ELF-1 (cell line): ENCODE measurements around the gene LAMP2.

ENCODE experiments used
- DNase-seq: peaks from one replicate; pipeline ENCODE4 v3.0.0-alpha.2; 2016; ENCODE audit warnings: low read depth, low spot score

LAMP2 gene

GRCh38 chrX:120457766-120458180 is 11.3 kb downstream of the LAMP2 start:
- no peak for DNase-seq

GRCh38 chrX:120456973-120457372 is 12.1 kb downstream of the LAMP2 start:
- DNase-seq, result no peak

DNA sequence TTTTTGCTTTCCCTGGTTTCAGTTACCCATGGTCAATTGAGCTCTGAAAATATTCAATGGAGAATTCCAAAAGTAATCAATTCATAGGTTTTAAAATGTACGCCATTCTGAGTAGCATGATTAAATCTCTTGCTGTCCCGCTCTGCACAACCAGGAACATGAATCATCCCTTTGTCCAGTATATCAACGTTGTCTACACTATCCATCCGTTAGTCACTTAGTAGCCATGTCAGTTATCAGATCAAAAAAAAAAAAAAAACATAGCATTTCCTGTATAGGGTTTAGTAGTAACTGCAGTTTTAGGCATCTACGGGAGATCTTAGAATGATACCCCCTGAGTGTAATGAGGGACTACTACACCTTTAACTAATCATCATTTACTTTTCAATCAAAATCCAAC is 15.1 kb downstream of the LAMP2 start:
- no peak for DNase-seq

- peak; percentile 54 for DNase-seq
Measured at GRCh38 chrX:120452131-120452530, 17.0 kb downstream of the LAMP2 start.

DNA sequence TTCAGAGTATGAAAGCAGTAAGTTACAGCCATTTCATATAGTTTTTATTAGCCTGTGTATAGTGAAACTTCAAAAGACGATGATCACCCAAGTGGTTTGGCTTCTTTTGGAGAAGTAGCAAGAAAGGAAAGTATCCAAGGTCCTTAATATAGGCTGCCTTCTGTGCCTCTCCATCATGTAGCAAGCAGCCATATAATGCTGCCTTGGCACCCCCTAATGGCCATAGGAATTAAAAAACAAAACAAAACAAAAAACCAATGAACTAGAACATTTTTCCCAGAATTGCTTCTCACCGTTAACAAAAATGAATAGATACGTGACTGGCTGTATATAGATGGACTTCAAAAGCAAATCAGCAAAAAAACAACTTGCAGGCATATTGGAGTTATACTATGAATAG is 18.9 kb downstream of the LAMP2 start:
- DNase-seq, result no peak

DNA sequence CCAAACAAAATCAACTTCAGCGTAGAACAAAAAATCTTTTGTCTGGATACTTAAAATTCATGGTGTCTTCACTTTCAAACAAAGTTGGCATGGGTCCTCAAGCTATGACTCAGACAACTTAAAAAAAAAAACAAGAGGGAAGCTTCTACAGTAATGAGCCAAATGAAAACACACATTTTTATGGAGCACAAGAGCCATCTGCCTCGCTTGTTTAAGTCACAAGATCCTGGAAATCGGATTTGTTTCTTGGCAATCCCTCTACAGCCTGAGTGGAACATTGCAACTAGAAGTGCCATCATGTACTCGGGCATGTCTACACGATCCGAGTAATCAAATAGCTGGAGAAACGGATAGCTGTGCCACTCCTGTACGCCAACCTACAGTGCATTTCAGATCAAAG is 22.6 kb downstream of the LAMP2 start:
- DNase-seq, result no peak

DNA sequence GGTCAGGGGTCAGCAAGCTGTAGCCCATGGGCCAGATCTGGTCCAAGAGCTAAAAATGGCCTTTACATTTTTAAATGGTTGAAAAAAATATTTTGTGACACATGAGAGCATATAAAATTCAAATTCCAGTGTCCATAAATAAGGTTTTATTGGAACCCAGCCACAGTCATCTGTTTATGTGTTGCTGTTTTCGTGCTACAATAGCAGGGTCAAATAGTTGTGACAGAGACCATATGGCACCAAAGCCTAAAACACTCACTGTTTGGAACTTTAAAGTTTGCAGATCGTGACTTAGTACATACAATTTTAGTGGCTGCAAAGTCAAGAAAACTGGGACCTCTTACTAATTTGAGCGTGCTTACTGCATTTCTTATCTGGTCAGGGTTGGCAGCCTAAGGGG is 29.2 kb downstream of the LAMP2 start:
- no peak for DNase-seq

DNA sequence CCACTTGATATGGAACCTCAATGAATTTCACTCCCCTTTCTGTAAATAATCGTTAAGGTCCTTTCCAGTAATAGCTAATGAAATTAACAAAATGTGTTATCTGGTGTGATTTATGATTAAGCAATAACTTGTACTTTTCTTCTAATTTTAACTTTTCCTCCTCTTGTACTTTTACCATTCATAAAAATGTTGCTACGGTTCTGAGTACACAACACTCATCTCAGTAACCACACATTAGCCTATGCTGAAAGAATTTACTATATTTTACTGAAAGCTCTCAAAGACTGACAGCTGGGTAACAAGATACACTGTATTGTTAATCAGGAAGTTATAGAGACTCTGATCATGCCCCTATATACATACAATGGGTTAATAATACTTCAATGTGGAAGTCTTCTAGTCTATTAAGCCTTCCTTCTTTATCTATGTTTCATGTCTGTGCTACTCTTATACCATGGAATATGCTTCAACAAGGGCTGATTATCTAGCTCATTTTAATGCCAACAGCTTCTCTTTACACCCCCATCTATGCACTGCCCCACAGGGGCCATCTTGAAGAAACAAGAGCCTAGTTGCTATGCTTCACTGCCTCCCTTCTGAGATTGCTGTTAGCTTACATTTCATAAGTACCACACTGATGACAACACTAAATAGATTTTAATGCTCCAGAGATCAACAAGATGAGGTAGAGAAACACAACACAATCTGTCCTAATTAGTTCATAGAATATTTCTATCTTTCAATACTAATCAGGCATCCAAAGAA is 39.1 kb downstream of the LAMP2 start:
- DNase-seq, result no peak

DNA sequence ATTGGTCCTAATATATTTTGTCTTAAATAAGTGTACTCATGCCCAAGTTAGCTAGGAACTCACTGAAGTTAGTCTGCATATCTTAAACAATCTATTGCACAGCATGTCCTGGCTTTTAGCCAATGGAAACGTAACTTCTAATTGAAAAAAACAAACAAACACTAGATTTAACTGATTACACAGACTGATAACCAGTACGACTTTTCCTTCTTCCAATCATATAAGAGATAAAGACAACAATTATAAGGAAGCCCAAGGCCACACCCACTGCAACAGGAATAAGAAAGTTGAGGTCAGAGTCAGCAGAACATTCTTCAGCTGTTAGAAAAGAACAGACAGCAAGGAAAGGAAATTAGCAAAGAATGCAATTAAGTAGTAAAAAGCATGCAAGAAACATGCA is 40.8 kb downstream of the LAMP2 start:
- no peak for DNase-seq

GRCh38 chrX:120426599-120426998 is 42.5 kb downstream of the LAMP2 start:
- DNase-seq, result no peak

DNA sequence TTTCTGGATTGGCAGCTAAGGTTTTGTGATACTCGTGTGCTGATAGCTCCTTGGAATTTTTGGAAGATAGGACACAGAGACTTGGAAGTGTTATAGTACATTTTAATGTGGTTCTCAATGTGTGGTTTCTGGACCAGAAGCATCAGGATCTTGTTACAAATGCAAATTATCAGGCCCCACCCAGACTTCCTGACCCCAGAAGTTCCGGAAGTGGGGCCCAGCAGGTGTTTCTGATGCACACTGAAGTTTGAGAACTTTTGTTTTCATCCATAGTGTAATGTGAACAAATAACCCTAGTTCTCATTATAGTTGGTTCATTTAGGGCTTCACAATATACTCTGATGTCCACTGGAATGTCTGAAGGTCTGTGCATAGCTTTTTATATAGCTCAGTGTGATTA is 49.6 kb downstream of the LAMP2 start:
- no peak for DNase-seq

DNA sequence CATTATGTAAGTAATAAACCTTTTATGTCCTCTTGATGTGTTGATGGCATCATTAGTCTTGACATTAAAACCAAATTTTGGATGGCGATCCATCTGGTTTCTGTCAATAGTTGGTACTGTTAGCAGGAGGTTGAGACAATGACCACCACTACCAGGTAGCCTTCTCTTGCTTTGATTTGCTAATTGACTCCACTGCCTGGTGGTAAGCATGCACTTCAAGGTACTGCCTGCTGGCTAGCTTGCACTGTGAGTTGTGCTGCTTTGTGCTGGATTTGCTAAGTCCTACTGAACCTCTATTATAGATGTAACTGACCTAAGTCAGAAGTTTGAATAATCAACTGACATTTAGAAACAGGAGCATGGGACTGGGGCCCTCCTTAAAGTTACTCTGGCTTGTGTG is 60.9 kb downstream of the LAMP2 start:
- DNase-seq, result no peak

DNA sequence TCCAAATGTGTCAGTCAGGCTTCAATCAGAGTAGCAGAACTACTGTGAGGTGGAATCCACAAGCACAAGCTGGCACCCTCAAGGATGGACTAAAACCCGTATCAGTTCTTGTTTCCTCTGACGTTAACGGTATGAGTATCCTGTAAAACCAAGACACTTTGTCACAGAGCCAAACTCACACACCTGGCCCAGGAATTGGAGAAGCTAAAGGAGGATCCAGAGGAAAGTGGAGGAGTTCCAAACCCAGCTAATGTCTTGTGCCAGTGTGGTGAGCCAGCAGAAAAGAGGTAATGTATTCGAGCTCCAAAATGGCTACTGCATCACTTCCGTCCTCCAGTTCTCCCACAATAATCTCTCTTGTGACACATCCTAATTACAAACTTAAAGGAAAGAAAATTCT is 62.5 kb downstream of the LAMP2 start:
- no peak for DNase-seq

DNA sequence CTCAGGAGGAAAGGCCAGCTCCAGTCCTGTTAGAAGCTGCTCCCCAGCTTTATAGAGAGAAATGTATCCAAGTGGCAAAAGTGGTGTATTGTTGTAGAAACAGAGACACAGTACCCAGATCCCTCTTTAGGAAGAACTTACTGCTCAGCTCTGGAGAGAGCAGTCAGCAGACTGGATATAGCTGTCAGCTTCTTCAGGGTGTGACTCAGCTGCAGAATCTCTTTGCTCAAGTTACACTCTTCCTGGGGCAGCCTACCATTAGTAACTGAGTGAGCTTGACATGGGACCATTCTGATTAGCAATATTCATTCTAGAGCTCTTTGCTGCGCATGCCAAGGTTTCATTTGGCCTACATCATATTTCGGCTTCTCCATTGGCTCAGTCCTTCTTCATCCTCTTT is 66.7 kb downstream of the LAMP2 start:
- DNase-seq, result no peak

DNA sequence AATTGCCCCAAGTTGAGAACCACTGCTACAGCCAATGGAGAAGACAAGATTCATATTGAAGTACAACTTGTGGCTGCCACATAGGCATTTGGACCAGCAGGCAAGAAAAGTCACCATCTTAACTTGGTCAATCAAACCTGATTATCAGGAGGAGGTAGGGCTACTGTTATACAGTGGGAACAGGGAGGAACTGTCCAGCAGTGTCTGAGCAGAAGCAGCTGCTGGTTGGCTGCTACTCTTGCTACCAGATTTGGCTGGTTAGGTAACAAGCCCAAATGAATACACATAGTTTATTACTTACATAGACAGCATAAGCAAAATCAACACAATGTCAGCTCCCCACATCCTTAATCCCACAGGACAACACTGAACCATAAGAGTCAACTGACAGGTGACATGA is 67.8 kb downstream of the LAMP2 start:
- DNase-seq, result no peak

GRCh38 chrX:120380699-120381098 is 88.4 kb downstream of the LAMP2 start:
- DNase-seq, result peak; percentile 67

DNA sequence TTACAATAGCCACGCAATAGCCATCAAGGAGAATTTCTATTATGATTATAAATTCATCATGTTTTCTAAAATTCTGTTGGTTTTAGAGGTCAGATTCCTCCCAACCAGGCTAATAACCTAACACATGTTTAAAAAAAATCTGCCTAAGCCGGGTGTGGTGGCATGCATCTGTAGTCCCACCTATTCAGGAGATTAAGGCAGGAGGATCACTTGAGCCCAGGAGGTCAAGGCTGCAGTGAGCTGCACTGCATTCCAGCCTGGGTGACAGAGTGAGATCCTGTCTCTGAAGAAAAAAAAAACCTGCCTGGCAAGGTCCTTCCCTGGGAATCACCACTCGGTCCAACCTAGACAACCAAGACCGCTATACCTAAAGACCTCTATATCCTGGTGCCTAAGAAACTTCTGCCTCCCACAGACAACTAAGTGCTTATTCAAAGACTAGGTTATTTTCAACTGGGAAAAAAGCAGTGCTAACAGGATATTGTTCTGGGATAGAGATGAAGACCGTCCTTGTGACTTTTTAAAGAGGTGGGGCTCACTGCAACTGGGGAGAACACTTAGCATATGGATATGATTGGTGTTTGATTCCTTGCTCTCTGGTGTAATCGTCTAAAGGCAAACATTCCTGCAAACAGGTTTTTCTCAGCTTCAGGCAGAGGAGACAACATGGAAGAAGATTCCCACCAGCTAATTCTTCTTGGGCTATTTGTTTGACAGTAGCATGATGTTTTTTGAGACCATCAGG is 89.0 kb downstream of the LAMP2 start:
- peak; percentile 27 for DNase-seq

GRCh38 chrX:120378570-120378969 is 90.5 kb downstream of the LAMP2 start:
- no peak for DNase-seq
